Measurements from ENCODE around the gene FAM20C. TPM values are rescaled to one million over a fixed set of nuclear protein-coding genes. Genes with fewer than 3 reads are reported as not detected.

Gene FAM20C
- polyA plus RNA-seq, 1 experiment: 32.5 TPM

- CTCF ChIA-PET: no interaction called here
Measured at GRCh38 chr7:280461-280860, 88.1 kb downstream of the FAM20C start.

DNA sequence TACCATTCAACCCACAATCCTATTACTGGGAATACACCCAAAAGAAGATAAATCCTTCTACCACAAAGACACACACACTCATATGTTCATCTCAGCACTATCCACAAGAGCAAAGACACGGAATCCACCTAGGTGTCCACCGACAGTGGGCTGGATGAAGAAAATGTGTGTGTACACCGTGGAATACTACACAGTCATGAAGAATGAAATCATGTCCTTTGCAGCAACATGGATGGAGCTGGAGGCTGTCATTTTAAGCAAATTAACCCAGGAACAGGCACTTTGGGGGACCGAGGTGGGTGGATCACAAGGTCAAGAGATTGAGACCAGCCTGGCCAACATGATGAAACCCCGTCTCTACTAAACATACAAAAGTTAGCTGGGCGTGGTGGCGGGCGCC lies 89.3 kb downstream of the FAM20C start:
- no peak for TF ChIP-seq CTCF (IDR thresholded peaks at IDR 0.05; ENCODE audit: insufficient read depth, low read depth, low read length)
- H3K27me3 ChIP-seq (ENCODE audit: control insufficient read depth, insufficient read depth, low read length): peaks cover 10% of the 10 kb centered on the region
- ChIA-PET CTCF (no interaction called here), POLR2A (no interaction called here)
- H3K4me3 ChIP-seq (ENCODE audit: low read depth, low read length): no peak overlapping the region
- no peak for DNase-seq (ENCODE audit: low read depth)
- no peaks in the 10 kb centered on the region for H3K36me3 ChIP-seq (ENCODE audit: control insufficient read depth, insufficient read depth, low read length)

More at GRCh38 chr7:280461-280860, 88.1 kb downstream of the FAM20C start:
- POLR2A ChIA-PET: no interaction called here
- peaks cover 13% of the 10 kb centered on the region for H3K27me3 ChIP-seq (ENCODE audit: control insufficient read depth, insufficient read depth, low read length)
- no peaks in the 10 kb centered on the region for H3K36me3 ChIP-seq (ENCODE audit: control insufficient read depth, insufficient read depth, low read length)
- no peak for DNase-seq (ENCODE audit: low read depth)
- no peak for TF ChIP-seq CTCF (IDR thresholded peaks at IDR 0.05; ENCODE audit: insufficient read depth, low read depth, low read length)
- H3K4me3 ChIP-seq (ENCODE audit: low read depth, low read length): no peak overlapping the region

DNA sequence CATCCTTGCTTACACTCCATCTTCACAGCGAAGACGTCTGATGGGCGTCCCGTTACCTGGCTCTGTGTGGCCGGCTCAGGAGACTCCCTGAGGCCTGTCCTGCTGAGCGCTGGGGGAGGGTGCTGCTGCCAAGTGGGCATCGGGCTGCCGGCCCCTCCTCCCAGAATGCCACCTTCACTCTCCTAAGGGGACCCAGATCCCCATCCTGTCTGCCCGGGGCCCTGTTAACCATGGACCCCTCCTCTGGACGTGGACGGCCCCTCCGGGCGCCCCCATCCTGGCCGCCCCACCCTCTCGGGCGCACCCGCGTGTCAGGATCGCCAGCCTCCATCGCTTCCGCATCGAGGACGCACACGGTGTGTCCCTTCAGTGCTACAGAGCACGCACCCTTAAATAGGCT lies 90.2 kb downstream of the FAM20C start:
- no peak for TF ChIP-seq CTCF (IDR thresholded peaks at IDR 0.05; ENCODE audit: insufficient read depth, low read depth, low read length)
- no peak for DNase-seq (ENCODE audit: low read depth)
- Histone ChIP-seq H3K4me3 (ENCODE audit: low read depth, low read length) (no peak overlapping the region), H3K36me3 (ENCODE audit: control insufficient read depth, insufficient read depth, low read length) (no peaks in the 10 kb centered on the region), H3K27me3 (ENCODE audit: control insufficient read depth, insufficient read depth, low read length) (peaks cover 10% of the 10 kb centered on the region)
- POLR2A ChIA-PET: no interaction called here
- CTCF ChIA-PET: no interaction called here

DNA sequence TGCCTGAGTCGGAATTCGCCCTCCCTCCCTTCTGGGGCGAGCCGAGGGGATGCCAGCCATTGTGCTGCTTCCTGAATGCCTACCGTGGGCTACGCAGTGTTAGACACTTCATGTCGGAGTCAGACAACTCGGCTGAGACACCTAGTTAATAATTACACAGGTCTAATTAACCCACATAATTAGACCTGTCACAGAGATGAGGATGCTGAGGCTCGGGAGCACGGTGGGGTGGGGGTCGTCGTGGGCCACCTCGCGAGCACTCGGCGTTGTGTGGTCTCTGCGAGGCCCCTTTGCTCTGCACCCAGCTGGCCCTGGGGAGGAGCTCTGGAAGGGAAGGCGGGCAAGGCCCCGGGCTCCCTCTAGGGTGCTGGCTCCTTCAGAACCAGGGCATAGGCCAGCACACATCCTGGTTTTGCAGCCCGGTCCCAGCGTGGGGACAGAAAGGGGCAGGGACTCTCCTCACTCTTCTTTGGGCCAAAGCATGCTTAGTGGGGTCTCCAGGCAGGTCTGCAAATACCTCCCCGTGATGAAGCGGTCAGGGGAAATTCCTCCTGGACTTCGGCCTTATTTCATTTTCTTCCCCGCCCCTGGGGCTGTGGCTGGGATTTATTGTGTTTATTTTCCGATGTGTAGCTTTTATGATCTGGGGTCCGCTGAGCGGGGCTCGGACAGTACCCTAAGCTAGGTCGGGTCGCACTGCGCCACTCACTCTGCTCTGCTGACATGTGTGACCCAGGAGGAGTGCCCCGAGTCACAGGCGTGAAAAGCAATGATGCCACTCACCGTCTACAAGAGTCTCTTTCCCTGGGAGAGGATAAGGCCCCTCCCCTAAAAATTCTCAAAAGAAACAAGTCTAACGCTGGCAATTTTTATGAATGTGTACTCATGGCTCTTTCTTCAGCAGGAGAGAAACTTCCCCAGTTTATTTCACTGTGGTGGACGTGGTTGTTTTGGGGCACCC lies 92.7 kb downstream of the FAM20C start:
- no peak overlapping the region for H3K4me3 ChIP-seq (ENCODE audit: low read depth, low read length)
- H3K36me3 ChIP-seq (ENCODE audit: control insufficient read depth, insufficient read depth, low read length): no peaks in the 10 kb centered on the region
- DNase-seq (ENCODE audit: low read depth): no peak
- CTCF ChIA-PET: no interaction called here
- POLR2A ChIA-PET: interaction anchor here (0.6 kb wide), 1 partner anchor 173 kb away, joined by 6 read pairs; no protein-coding TSS in a partner anchor
- H3K27me3 ChIP-seq (ENCODE audit: control insufficient read depth, insufficient read depth, low read length): peaks cover 15% of the 10 kb centered on the region
- no peak for TF ChIP-seq CTCF (IDR thresholded peaks at IDR 0.05; ENCODE audit: insufficient read depth, low read depth, low read length)

DNA sequence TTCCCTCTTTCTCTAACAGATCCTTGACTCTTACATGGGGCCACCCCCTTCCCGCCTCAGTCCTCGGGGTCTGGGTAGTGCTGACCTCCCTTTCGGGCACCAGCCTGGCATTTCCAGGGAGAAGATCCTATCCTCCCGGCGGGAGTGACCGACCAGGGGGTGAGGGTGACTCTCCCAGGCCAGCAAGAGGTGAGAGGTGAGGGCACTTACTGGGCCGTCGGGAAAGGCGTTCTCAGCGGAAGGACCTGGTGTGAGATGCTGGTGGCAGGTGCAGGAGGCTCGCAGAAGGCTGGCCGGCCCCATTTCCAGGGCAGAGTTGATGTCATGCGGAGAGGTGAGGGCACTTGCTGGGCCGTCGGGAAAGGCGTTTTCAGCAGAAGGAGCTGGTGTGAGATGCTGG lies 93.4 kb downstream of the FAM20C start:
- DNase-seq (ENCODE audit: low read depth): no peak
- CTCF ChIA-PET: no interaction called here
- no peaks in the 10 kb centered on the region for H3K36me3 ChIP-seq (ENCODE audit: control insufficient read depth, insufficient read depth, low read length)
- POLR2A ChIA-PET: interaction anchor here (0.6 kb wide), 1 partner anchor 173 kb away, joined by 6 read pairs; no protein-coding TSS in a partner anchor
- H3K27me3 ChIP-seq (ENCODE audit: control insufficient read depth, insufficient read depth, low read length): peaks cover 20% of the 10 kb centered on the region
- H3K4me3 ChIP-seq (ENCODE audit: low read depth, low read length): no peak overlapping the region
- no peak for TF ChIP-seq CTCF (IDR thresholded peaks at IDR 0.05; ENCODE audit: insufficient read depth, low read depth, low read length)

Data from BJ (cell line).